HEK293T (cell line): Measurements from ENCODE around the gene CNP.

Source experiments
- CTCF ChIA-PET: fragments of 350-600 bp; formaldehyde crosslinking; extraction: SDS; loops from one replicate; lab custom pipeline; 2021; ENCODE audit warnings: antibody characterized with exemption, inconsistent platforms; lab: Yijun Ruan, JAX
- POLR2A ChIA-PET: fragments of 350-600 bp; formaldehyde crosslinking; extraction: SDS; loops from one replicate; lab custom pipeline; 2020; ENCODE audit warnings: antibody characterized with exemption, inconsistent platforms; lab: Yijun Ruan, JAX
- DNase-seq: peaks from one replicate; pipeline ENCODE4 v3.0.0; 2012; ENCODE audit warnings: mixed read lengths; ENCODE audit errors: extremely low spot score
- ARNT ChIP-seq: fragments of 450-650 bp; IDR thresholded peaks from 2 replicates; pipeline ENCODE4 v1.6.1; 2017; ENCODE audit warnings: mild to moderate bottlenecking
- BHLHE40 ChIP-seq: fragments of 450-650 bp; IDR thresholded peaks from 2 replicates; pipeline ENCODE4 v1.6.1; 2016; ENCODE audit warnings: mild to moderate bottlenecking, moderate library complexity, borderline replicate concordance
- CTBP1 ChIP-seq: fragments of 450-650 bp; IDR thresholded peaks from 2 replicates; pipeline ENCODE4 v1.6.1; 2016; ENCODE audit warnings: borderline replicate concordance
- ELF4 ChIP-seq: fragments of 450-650 bp; IDR thresholded peaks from 2 replicates; pipeline ENCODE4 v1.6.1; 2017; ENCODE audit warnings: antibody characterized with exemption
- FOXA1 ChIP-seq: fragments of 450-650 bp; IDR thresholded peaks from 2 replicates; pipeline ENCODE4 v1.6.1; 2016; ENCODE audit warnings: mild to moderate bottlenecking
- FOXK2 ChIP-seq: fragments of 450-650 bp; IDR thresholded peaks from 2 replicates; pipeline ENCODE4 v1.6.1; 2016; ENCODE audit warnings: mild to moderate bottlenecking
- FOXM1 ChIP-seq: fragments of 450-650 bp; IDR thresholded peaks from 2 replicates; pipeline ENCODE4 v1.6.1; 2017; ENCODE audit warnings: mild to moderate bottlenecking, borderline replicate concordance
- HDGF ChIP-seq: fragments of 450-650 bp; IDR thresholded peaks from 2 replicates; pipeline ENCODE4 v1.6.1; 2017; ENCODE audit warnings: antibody characterized with exemption, borderline replicate concordance
- L3MBTL2 ChIP-seq: fragments of 450-650 bp; conservative IDR thresholded peaks from 2 replicates; pipeline ENCODE4 v1.6.1; 2016; ENCODE audit warnings: mild to moderate bottlenecking
- LEF1 ChIP-seq: fragments of 450-650 bp; IDR thresholded peaks from 2 replicates; pipeline ENCODE4 v1.6.1; 2017; ENCODE audit warnings: mild to moderate bottlenecking, borderline replicate concordance
- NFRKB ChIP-seq: fragments of 450-650 bp; IDR thresholded peaks from 2 replicates; pipeline ENCODE4 v1.6.1; 2016; ENCODE audit warnings: mild to moderate bottlenecking, moderate library complexity
- PKNOX1 ChIP-seq: fragments of 450-650 bp; IDR thresholded peaks from 2 replicates; pipeline ENCODE4 v1.6.1; 2016
- SP1 ChIP-seq: fragments of 450-650 bp; IDR thresholded peaks from 2 replicates; pipeline ENCODE4 v1.6.1; 2017
- SUZ12 ChIP-seq: fragments of 450-650 bp; IDR thresholded peaks from 2 replicates; pipeline ENCODE4 v1.6.1; 2016; ENCODE audit warnings: mild to moderate bottlenecking
- TARDBP ChIP-seq: fragments of 450-650 bp; IDR thresholded peaks from 2 replicates; pipeline ENCODE4 v1.6.1; 2016
- ZNF384 ChIP-seq: fragments of 450-650 bp; IDR thresholded peaks from 2 replicates; pipeline ENCODE4 v1.6.1; 2016

The CNP gene

DNA sequence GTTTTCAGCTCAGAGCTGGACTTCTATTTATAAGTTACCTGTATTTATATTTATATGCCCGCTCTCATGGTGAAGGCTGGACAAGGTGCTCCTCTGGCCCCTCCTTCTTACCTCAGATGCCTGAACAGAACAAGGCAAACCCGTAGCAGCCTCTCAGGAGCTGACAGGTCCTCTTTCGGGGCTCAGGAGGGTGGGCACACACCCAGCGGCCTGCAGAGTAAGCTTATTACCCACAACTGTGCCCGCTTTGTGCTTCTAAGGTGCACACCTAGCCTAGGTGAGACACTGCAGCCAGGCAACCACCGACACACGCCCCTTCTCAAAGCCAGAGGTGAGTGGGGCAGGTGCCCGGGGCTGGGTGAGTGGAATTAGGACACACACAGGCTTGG is 58.6 kb downstream of the CNP start:
- POLR2A ChIA-PET, result interaction anchor here (0.6 to 4.5 kb wide), 11 partner anchors 8 to 95 kb away, joined by 3 to 37 read pairs (median 4); partner anchors contain the start of genes CNP and DNAJC7
- CTCF ChIA-PET, result interaction anchor here (0.6 to 1.9 kb wide), 12 partner anchors 10 to 94 kb away, joined by 3 to 7 read pairs (median 4); no protein-coding TSS in a partner anchor
- TF ChIP-seq BHLHE40, result no peak
- no peak for TF ChIP-seq NFRKB
- DNase-seq, result no peak

DNA sequence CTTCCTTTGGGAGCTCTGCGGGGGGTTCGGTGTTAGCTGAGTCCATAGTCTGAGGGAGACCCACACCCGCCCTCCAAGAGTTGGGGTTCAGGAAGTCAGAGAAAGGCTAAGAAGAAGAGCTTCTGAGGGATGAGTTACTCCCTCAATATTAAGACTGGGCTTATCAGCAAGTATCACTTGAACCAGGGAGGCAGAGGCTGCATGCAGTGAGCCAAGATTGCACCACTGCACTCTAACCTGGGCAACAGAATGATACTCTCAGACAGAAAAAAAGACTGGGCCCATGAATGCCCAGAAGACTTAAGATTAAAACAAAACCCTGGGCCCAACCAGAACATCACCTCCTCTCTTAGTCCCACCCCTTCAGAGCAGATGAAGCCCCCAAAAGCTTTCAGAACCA is 59.3 kb downstream of the CNP start:
- TF ChIP-seq LEF1 (no peak), ELF4 (no peak), PKNOX1 (no peak), TARDBP (no peak), ZNF384 (no peak), HDGF (no peak), FOXA1 (no peak), FOXK2 (no peak), L3MBTL2 (no peak), SUZ12 (no peak), ARNT (no peak), FOXM1 (no peak), BHLHE40 (no peak), CTBP1 (no peak), SP1 (no peak), NFRKB (no peak)
- no peak for DNase-seq
- ChIA-PET CTCF (interaction anchor here (0.5 to 1.9 kb wide), 7 partner anchors 10 to 161 kb away, joined by 3 to 7 read pairs (median 4); partner anchors contain the start of gene KLHL11), POLR2A (interaction anchor here (0.7 to 4.5 kb wide), 11 partner anchors 9 to 95 kb away, joined by 3 to 37 read pairs (median 4); partner anchors contain the start of genes CNP, DNAJC7 and KAT2A)

- no peak for TF ChIP-seq L3MBTL2
- TF ChIP-seq HDGF, result no peak
- no peak for TF ChIP-seq ARNT
- TF ChIP-seq NFRKB, result no peak
- no peak for TF ChIP-seq TARDBP
- no peak for TF ChIP-seq BHLHE40
- POLR2A ChIA-PET, result interaction anchor here (1.2 to 4.5 kb wide), 4 partner anchors 10 to 89 kb away, joined by 4 to 37 read pairs (median 6); partner anchors contain the start of gene DNAJC7
- no peak for DNase-seq
- CTCF ChIA-PET, result interaction anchor here (0.6 to 1.9 kb wide), 4 partner anchors 9 to 478 kb away, joined by 4 to 5 read pairs (median 4); no protein-coding TSS in a partner anchor
Measured at GRCh38 chr17:42026857-42027589, 60.4 kb downstream of the CNP start.
